CD4-positive, alpha-beta T cell treated with Interleukin-2 at 100 ng/mL for 4 hours (primary cell): ENCODE data around the gene RNF20.
A peak's percentile ranks its signal among the peaks of the same experiment; 100 is the strongest.

Experiments used
- DNase-seq: peaks from one replicate; pipeline ENCODE4 v3.0.0-alpha.2; 2020; ENCODE audit warnings: low spot score

RNF20 gene

GRCh38 chr9:101590901-101591300, 57.2 kb downstream of the RNF20 start:
- DNase-seq, result no peak

- DNase-seq, result no peak
These were observed 58.3 kb downstream of the RNF20 start for GRCh38 chr9:101591787-101592446.

GRCh38 chr9:101592788-101593187, 59.1 kb downstream of the RNF20 start:
- DNase-seq, result no peak

DNA sequence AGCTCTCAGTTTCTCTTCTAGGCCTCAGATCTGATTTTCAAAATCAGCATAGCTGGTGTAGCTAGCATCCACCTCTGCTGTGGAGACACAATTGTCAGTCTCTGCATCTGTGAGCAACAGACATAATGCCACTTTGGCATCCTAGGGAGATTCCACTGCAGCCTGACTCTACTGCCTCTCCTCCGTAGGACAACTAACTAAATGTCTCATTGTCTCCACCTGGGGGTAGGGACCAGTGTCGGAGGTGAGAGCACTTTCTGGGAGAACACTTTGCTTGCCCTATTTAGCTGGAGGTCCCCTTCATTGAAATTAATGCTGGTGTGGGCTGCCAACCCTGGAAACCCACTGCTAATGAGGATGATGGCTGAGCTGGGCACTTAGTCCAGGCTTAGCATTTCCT, 59.7 kb downstream of the RNF20 start:
- no peak for DNase-seq

DNA sequence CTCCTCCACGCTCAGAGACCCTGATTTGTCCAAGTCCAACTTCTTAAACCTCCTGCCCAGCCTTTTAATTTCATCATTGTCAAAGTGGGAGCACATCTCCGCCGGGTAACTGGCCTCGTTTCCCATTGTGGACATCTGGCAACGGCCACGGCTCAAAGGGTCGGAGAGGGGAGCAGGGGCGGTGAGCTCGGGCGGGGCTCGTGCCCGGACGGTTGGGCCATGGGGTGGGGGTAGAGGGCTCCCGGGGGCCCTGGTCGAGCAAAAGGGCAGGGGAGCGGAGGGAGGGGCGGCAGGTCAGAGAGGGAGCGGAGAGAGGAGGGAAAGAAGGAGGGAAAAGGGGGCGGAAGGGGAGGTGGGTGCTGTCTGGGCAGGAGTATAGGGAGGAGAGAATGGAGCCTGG, 61.1 kb downstream of the RNF20 start, which contains the start of gene PPP3R2:
Gene PPP3R2 (minus strand): TSS at position 174 of the 400 bp plus-strand sequence. CDS start 48 bp downstream, at position 126.
- no peak for DNase-seq

GRCh38 chr9:101601904-101602765, 68.5 kb downstream of the RNF20 start:
- peak; percentile 28 for DNase-seq

DNA sequence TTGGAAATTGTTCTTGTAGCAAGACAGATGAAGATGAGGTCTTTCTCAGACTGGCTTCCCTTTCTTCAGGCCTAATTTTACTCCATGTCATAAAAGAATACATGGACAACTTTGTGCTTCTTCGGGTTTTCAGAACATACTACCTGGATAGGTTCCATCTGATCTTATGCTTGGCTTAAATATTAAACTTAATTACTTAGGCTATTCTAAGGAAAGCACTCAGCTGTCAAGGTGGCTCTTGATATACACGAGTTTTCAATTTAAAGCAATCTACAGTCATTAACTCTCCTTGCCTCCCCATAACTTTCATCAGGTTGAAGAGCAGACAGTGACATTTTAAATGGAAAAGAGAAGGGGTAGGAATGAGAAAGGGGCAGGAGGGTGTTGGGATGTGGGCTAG, 70.6 kb downstream of the RNF20 start:
- DNase-seq, result no peak

GRCh38 chr9:101605547-101605946, 71.9 kb downstream of the RNF20 start:
- DNase-seq, result no peak
